ENCODE results near the gene DMAC2L.
"Not testable (repeated sequence)": the region's sequence is repeated elsewhere in the genome, so short reads cannot be mapped to it uniquely, and the experiment has no call there.

Gene DMAC2L

DNA sequence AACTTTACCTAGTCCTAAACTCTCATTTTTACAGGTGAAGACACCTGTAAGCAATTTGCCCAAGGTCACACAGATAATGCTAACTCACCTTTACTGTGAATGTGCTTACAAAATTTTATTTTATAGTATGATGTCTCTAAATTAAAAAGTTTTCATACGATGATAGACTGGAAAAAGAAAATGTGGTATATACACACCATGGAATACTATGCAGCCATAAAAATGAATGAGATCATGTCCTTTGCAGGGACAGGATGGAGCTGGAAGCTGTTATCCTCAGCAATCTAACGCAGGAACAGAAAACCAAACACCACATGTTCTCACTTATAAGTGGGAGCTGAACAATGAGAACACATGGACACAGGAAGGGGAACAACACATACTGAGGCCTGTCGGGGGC lies 44.2 kb downstream of the DMAC2L start:
- not testable (repeated sequence) for DNase-seq (ENCODE audit: low read depth in 2 of 2)

DNA sequence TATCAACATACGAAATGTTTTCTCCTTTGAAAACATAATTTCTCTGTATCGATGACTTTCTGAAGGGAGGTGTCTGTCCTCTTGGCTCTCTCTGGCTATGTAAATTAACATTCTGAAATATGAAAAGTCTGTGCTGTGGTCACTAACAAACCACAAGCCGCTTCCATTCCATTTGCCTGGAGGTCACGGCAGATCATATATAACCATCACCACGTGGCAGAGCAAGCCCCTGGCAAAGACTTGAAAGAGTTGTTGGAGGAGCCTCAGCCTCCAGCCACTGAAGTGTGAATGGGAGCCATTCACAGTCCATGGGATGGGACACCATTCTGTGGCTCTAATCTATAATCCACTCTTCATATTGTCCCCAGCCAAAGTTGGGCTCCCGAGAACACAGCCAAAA lies 45.0 kb downstream of the DMAC2L start:
- no peak for DNase-seq (ENCODE audit: low read depth in 2 of 2)

DNA sequence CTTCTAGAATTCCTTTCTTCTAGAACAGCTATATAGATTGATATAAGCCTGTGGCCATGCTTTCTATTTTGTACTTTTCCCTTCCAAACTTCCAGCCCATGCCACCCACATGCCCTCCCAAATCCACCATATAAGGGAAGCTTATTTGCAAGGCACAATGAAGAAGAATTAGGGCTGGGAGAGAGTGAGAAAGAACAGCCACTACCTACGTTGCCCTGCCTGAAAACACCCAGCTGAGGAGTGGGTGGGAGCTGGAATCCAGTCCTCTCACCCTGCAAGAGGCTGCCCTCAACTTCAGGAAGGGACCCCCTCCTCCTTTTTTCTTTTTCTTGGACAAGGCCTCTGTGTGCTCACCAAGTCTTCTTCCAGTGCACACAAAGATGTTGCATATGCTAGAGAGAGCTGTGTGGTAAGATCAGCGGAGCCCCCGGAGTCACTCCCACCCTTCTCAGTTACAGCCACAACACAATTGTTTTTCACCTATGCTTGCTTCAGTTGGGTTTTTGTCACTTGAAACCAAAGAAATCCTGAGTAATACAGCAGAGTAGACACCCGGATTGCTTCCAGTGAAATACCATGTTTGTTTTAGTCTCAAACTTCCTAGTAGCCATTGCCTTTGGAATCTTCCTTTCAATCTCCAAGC lies 45.8 kb downstream of the DMAC2L start:
- no peak for DNase-seq (ENCODE audit: low read depth in 2 of 2)

DNA sequence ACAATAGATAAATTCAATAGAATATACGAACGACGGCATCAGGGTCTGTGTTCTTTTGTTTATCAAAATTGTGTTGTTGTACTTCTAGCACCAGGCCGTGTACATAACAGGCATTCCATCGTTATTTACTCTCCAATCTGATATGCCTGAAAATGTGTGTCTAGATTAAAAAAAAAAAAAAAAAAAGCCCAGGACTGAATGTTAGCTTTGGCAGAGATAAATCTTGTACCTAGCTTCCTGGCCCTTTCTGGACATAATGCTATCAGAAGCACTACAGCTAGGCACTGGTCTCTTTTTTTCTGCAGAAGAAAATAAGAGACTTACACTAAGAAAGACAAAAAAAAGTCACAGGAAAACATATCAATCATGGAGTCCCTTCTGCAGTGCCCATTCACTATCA lies 47.5 kb downstream of the DMAC2L start:
- DNase-seq (ENCODE audit: low read depth in 2 of 2): no peak

DNA sequence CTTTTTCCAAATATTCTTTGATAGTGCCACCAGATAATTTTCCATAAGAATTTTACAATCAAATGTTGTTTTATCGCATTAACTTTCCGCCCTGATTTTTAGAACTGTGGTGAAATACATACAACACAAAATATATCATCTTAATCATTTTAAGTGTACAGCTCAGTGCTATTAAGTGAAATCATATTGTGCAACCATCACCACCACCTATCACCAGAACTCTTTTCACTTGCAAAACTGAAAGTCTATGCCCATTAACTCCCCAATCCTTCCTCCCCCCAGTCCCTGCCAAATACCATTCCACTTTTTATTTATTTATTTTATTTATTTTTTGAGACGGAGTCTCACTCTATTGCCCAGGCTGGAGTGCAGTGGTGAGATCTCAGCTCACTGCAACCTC lies 48.0 kb downstream of the DMAC2L start:
- no peak for DNase-seq (ENCODE audit: low read depth in 2 of 2)

DNA sequence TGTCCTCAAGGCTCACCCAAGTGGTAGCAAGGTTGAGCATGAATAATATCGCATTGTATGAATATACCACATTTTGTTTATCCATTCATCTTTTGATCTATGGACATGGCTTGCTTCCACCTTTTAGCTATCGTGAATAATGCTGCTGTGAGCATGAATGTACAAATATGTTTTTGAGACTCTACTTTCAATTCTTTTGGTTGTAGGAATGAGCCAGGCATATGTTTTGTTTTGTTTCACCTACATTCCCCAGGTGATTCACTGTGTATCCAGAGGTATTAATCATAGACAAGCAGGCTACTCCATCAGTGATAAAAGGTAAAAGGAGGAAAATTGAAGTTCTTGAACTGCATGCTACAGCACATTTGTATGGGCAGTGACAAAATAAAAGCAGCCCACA lies 48.7 kb downstream of the DMAC2L start:
- DNase-seq (ENCODE audit: low read depth in 2 of 2): no peak

DNA sequence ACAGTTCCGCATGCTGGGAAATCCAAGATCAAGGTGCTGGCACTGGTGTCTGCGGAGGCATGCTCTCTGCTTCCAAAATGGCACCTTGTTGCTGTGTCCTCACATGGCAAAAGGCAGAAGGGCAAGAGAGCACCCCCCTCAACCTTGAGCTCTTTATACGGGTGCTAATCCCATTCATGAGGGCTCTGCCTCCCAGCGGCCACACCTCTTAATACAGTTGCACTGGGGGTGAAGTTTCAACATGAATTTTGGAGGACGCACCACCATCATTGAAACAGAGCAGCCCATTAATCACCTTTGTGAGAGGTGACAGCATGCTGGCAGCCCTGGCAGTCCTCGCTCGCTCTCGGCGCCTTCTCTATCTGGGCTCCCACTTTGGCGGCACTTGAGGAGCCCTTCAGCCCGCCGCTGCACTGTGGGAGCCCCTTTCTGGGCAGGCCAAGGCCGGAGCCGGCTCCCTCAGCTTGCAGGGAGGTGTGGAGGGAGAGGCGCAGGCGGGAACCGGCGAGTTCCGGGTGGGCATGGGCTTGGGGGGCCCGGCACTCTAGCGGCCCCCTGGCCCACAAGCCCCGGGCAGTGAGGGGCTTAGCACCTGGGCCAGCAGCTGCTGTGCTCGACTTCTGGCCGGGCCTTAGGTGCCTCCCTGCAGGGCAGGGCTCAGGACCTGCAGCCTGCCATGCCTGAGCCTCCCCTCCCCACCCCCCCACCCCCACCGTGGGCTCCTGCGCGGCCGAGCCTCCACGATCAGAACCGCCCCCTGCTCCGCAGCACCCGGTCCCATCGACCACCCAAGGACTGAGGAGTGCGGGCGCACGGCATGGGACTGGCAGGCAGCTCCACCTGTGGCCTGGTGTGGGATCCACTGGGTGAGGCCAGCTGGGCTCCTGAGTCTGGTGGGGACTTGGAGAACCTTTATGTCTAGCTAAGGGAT lies 49.6 kb downstream of the DMAC2L start:
- DNase-seq (ENCODE audit: low read depth in 2 of 2): not testable (repeated sequence)

DNA sequence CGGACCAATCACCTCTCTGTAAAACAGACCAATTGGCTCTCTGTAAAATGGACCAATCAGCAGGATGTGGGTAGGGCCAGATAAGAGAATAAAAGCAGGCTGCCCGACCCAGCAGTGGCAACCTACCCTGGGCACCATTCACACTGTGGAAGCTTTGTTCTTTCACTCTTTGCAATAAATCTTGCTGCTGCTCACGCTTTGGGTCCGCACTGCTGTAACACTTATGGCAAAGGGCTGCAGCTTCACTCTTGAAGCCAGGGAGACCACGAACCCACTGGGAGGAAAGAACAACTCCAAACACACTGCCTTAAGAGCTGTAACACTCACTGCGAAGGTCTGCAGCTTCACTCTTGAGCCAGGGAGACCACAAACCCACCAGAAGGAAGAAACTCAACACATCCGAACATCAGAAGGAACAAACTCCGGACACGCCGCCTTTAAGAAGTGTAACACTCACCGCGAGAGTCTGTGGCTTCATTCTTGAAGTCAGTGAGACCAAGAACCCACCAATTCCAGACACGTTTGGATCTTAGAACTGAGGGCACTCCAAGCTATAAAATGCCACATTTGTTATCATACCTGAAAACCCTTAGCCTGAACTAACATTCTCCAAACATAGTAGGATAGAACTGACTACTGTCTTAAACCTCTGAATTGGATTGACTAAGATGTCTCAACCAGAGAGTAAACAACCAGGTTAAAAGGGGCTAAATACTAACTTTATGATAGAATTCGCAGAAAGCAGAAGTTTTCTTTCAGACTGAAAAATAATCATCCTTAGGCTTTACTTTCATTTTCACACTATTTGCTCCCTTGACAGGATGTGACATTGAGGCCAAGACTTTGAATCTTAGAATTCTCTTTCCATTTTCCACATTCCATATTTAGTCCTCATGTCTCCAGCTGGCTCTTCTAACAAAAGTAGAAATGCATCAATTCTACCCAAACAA lies 50.9 kb downstream of the DMAC2L start:
- no peak for DNase-seq (ENCODE audit: low read depth in 2 of 2)

DNA sequence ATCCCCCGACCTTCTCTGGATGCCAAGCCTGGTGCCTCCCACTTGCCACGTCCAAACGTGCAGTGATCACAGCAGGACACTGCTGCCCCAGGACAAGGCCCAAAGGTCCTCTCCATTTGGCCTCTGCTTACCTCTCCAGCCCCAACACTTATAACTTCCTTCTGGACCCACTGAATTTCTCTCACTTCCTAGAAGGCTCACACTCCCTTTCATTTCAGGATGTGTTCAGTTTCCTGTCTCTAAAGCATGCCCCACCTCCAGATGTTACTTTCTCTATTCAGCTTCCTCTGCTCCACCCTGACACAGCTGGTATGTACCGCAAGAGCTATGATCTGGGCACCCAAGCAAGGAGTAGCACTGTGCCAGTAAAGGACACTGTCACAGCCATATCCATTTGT lies 51.6 kb downstream of the DMAC2L start:
- no peak for DNase-seq (ENCODE audit: low read depth in 2 of 2)

DNA sequence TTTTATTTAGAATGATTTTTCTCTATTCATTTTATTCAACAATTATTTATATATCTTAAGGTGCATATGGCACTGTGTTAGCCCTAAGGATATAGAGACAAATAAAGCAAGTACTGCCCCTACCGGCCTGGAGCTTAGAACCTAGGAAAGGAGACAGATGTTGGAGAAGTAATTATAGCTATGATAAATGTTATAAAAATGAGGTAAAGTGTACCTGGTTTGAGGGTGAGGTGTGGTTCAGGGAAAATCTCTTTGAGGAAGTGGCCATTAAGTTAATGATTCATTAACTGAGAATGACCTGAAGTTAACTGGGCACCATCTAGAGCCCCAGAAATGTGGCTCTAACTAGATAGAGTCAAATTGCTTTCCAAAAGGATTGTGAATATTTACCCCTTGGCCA lies 52.7 kb downstream of the DMAC2L start:
- DNase-seq (ENCODE audit: low read depth in 2 of 2): no peak

DNA sequence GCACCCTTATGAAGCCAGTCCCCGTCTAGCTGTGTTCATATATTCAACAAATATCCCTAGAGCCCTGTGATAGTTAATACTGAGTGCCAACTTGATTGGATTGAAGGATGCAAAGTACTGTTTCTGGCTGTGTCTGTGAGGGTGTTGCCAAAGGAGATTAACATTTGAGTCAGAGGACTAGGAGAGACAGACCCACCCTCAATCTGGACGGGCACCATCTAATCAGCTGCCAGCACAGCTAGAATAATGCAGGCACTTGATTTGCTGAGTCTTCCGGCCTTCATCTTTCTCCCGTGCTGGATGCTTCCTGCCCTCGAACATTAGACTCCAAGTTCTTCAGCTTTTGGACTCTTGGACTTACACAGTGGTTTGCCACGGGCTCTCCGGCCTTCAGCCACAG lies 53.4 kb downstream of the DMAC2L start:
- DNase-seq (ENCODE audit: low read depth in 2 of 2): not testable (repeated sequence)

DNA sequence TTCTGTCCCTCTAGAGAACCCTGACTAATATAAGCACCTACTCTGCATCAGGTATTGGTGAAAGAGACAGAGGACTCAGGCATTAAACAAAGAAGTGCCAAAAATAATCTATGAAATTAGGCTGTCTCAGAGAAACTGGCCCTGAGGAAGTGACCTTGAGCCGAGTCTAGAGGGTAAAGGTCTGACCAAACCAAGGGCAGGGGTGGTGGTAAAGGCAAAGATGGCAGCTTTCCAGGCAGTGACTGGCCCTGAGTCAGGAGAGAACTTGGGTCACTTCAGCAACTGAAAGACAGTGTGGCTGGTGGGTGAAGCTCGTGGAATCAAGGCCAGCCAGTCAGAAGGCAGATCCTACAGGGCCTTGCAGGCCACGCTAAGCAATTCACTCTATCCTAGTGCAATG lies 54.0 kb downstream of the DMAC2L start:
- DNase-seq (ENCODE audit: low read depth in 2 of 2): no peak

DNA sequence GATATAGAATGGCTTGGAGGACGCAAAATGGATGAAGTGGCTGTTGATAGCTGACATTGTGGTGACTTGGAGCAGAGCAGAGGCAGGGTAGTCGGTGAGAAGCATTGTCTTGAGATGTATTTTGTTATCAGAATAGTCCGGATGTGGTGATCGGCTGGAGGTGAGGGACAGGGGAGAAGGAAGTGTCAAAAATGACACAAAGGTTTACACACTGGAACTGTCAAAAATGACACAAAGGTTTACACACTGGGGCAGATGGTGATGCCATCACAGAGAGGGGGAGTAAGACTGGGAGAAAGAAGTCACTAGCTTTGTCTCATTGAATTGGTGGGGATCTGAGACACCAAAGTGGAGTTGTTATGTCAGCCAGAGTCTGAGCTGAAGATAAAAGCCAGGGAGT lies 54.5 kb downstream of the DMAC2L start:
- no peak for DNase-seq (ENCODE audit: low read depth in 2 of 2)

DNA sequence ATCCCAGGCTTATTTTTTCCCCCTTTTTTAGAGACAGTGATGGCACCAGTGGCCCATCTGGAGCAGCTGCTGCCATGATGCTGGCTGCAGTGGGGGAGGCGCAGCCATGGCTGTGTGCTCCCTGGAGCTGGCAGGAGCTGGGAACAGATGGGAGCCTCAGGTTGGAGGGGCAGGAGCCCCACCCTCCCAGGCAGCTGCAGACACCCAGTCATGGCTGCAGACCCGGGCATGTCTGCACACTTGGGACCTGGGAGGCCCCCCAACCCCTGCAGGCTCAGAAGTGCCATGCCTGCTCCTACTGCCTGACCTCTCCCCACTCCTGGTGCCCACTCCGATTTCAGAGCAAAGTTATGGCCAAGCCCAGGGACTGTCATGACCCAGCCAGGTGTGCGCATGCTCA lies 59.4 kb downstream of the DMAC2L start:
- DNase-seq (ENCODE audit: low read depth in 2 of 2): no peak

DNA sequence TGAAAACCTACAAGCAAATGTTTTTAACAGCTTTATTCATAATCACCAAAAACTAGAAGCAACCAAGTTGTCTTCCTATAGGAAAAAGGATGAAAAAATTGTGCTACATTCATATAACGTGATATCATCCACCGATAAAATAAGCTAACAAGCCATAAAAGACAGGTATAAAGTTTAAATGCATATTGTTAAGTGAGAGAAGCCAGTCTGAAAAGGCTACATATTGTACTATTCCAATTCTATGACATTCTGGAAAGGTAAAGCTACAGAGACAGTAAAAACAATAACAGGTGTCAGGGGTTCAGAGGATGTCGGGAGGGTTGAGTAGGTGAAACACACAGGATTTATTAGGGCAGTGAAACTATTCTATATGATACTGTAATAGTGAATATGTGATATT lies 61.8 kb downstream of the DMAC2L start:
- no peak for DNase-seq (ENCODE audit: low read depth in 2 of 2)

DNA sequence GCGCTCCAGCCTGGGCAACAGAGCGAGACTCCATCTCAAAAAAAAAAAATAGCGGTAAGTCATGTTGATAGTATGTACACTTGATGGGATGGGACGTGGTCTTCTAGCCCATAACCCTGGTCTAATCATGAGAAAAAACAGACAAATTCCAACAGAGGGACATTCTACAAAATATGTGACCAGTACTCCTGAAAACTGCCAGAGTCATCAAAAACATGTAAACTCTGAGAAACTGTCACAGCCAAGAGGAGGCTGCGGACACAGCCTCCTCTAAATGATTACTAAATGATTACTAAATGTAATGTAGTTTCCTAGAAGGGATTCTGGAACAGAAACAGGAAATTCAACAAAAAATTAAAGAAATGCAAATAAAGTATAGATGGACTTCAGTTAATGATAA lies 63.6 kb downstream of the DMAC2L start:
- DNase-seq (ENCODE audit: low read depth in 2 of 2): no peak

Measured in fibroblast of skin of left biceps (primary cell).